ENCODE results near the gene RPUSD1.
"Not testable (repeated sequence)": the region's sequence is repeated elsewhere in the genome, so short reads cannot be mapped to it uniquely, and the experiment has no call there.

The RPUSD1 gene

GRCh38 chr16:743794-744500 is 44.2 kb downstream of the RPUSD1 start:
- peak; percentile 38 for TF ChIP-seq CTCF (IDR thresholded peaks at IDR 0.05; ENCODE audit: low read depth, low read length, missing control alignments)
- Histone ChIP-seq H3K4me3 (ENCODE audit: low read depth, low read length) (no peak overlapping the region), H3K27me3 (replicated peaks) (no peaks in the 10 kb centered on the region), H3K27ac (no peak overlapping the region), H3K36me3 (replicated peaks) (no peaks in the 10 kb centered on the region)
- in situ Hi-C loops (cut with HindIII; ENCODE audit: low pct_ligation_motif_present, low sequenced_read_pairs), result no loop called here
- DNase-seq, result no peak

GRCh38 chr16:742894-743293 is 45.3 kb downstream of the RPUSD1 start:
- H3K27ac ChIP-seq; H3K4me3 ChIP-seq (ENCODE audit: low read depth, low read length); DNase-seq; H3K36me3 ChIP-seq (replicated peaks); in situ Hi-C loops (cut with HindIII; ENCODE audit: low pct_ligation_motif_present, low sequenced_read_pairs); H3K27me3 ChIP-seq (replicated peaks): not testable (repeated sequence)

GRCh38 chr16:741986-742629 is 46.1 kb downstream of the RPUSD1 start:
- no peak overlapping the region for H3K27ac ChIP-seq
- in situ Hi-C loops (cut with HindIII; ENCODE audit: low pct_ligation_motif_present, low sequenced_read_pairs), result no loop called here
- no peak overlapping the region for H3K4me3 ChIP-seq (ENCODE audit: low read depth, low read length)
- H3K36me3 ChIP-seq (replicated peaks), result peaks cover 1% of the 10 kb centered on the region
- TF ChIP-seq CTCF (IDR thresholded peaks at IDR 0.05; ENCODE audit: low read depth, low read length, missing control alignments), result no peak
- no peaks in the 10 kb centered on the region for H3K27me3 ChIP-seq (replicated peaks)
- no peak for DNase-seq

GRCh38 chr16:740764-741505 is 47.2 kb downstream of the RPUSD1 start, which contains the start of gene CIAO3:
TSS of gene CIAO3 (minus strand) at chr16:740997. CDS start at chr16:740985, 12 bp downstream.
- Histone ChIP-seq H3K4me3 (ENCODE audit: low read depth, low read length) (peak within 1 kb of the TSS; percentile 79), H3K27ac (no peak within 1 kb of the TSS), H3K27me3 (replicated peaks) (no peaks in the 10 kb centered on the region), H3K36me3 (replicated peaks) (peaks cover 7% of the 10 kb centered on the region)
- DNase-seq, result peak; percentile 78
- peak; percentile 58 for TF ChIP-seq CTCF (IDR thresholded peaks at IDR 0.05; ENCODE audit: low read depth, low read length, missing control alignments)
- in situ Hi-C loops (cut with HindIII; ENCODE audit: low pct_ligation_motif_present, low sequenced_read_pairs), result no loop called here

- no peak for DNase-seq
- in situ Hi-C loops (cut with HindIII; ENCODE audit: low pct_ligation_motif_present, low sequenced_read_pairs), result no loop called here
- no peak for TF ChIP-seq CTCF (IDR thresholded peaks at IDR 0.05; ENCODE audit: low read depth, low read length, missing control alignments)
- Histone ChIP-seq H3K36me3 (replicated peaks) (peaks cover 12% of the 10 kb centered on the region), H3K27me3 (replicated peaks) (no peaks in the 10 kb centered on the region), H3K27ac (no peak overlapping the region), H3K4me3 (ENCODE audit: low read depth, low read length) (peak overlapping the region; percentile 79)
Measured at GRCh38 chr16:740459-740763, 47.8 kb downstream of the RPUSD1 start.

Data from brain microvascular endothelial cell (primary cell).